ENCODE measurements around the gene GRIN2A. TPM values are rescaled to one million over a fixed set of nuclear protein-coding genes. Genes with fewer than 3 reads are reported as not detected.

Gene GRIN2A
- total and polyA plus RNA-seq, 2 donors (not counting 3 experiments of a cell fraction or from before 2014, with no cell fraction given) = not detected

GRCh38 chr16:9756434-9756833 lies 425.8 kb downstream of the GRIN2A start:
- H3K4me1 ChIP-seq (ENCODE audit: control insufficient read depth, extremely low read depth, insufficient read depth, low read length) = no peaks in the 10 kb centered on the region
- no TSS peak for BruUV-seq (replicated peaks)
- no peaks in the 10 kb centered on the region for H3K36me3 ChIP-seq (ENCODE audit: control insufficient read depth in 2 of 2, extremely low read depth in 1 of 2, insufficient read depth in 2 of 2, low read length in 2 of 2)
- no peak overlapping the region for H3K4me3 ChIP-seq (replicated peaks in 1 of 3; ENCODE audit: insufficient read depth in 1 of 3, low read depth in 1 of 3, low read length in 3 of 3)
- no peak overlapping the region for H3K27ac ChIP-seq (ENCODE audit: insufficient read depth, low read depth, low read length)
- H3K27me3 ChIP-seq (ENCODE audit: control insufficient read depth in 2 of 2, insufficient read depth in 2 of 2, low read length in 2 of 2) = no peaks in the 10 kb centered on the region
- no peaks in the 10 kb centered on the region for H4K20me1 ChIP-seq (replicated peaks; ENCODE audit: control insufficient read depth, extremely low read depth, insufficient read depth, low read length)
- no peak for TF ChIP-seq GATA2 (IDR thresholded peaks at IDR 0.05; ENCODE audit: insufficient read depth, insufficient read length, low read depth, low read length)
- no peak for TF ChIP-seq MYC (IDR thresholded peaks at IDR 0.05; ENCODE audit: low read depth, low read length)
- no peak for TF ChIP-seq JUN (IDR thresholded peaks at IDR 0.05; ENCODE audit: borderline replicate concordance, insufficient read depth, insufficient read length, low read depth)
- TF ChIP-seq MAX (IDR thresholded peaks at IDR 0.05; ENCODE audit: insufficient read depth, insufficient read length) = no peak
- TF ChIP-seq CTCF (IDR thresholded peaks at IDR 0.05; ENCODE audit: extremely low read depth in 1 of 2, insufficient read depth in 1 of 2, low read depth in 1 of 2, low read length in 2 of 2) = no peak
- no peak for TF ChIP-seq FOS (IDR thresholded peaks at IDR 0.05; ENCODE audit: borderline replicate concordance, insufficient read depth, low read length)
- no peak for TF ChIP-seq POLR2A (IDR thresholded peaks at IDR 0.05; ENCODE audit: low read depth, low read length)
- no peak for TF ChIP-seq EZH2 (IDR thresholded peaks at IDR 0.05; ENCODE audit: borderline replicate concordance, low read depth, low read length, severe bottlenecking)
- TF ChIP-seq POLR2AphosphoS5 (IDR thresholded peaks at IDR 0.05; ENCODE audit: insufficient read depth, low read depth, low read length) = no peak
- no peak overlapping the region for H3K9ac ChIP-seq (replicated peaks; ENCODE audit: extremely low read depth, insufficient read depth, low read length)
- no peaks in the 10 kb centered on the region for H3K9me1 ChIP-seq (replicated peaks; ENCODE audit: control insufficient read depth, extremely low read depth, insufficient read depth, low read length)
- H3K9me3 ChIP-seq (replicated peaks; ENCODE audit: control insufficient read depth, insufficient read depth, low read length) = no peaks in the 10 kb centered on the region
- H3K79me2 ChIP-seq (ENCODE audit: control insufficient read depth, insufficient read depth, low read length) = no peaks in the 10 kb centered on the region
- dilution Hi-C loops (cut with MboI; ENCODE audit: extremely low pct_ligation_motif_present, low sequenced_read_pairs) = no loop called here
- POLR2A ChIA-PET = no interaction called here
- no peak overlapping the region for H2AFZ ChIP-seq (ENCODE audit: low read depth, low read length)
- FAIRE-seq (no peak), DNase-seq (ENCODE audit: low read depth, low spot score) (no peak)
- intact Hi-C loops (cut with micrococcal nuclease) = no loop called here
- H3K4me2 ChIP-seq (ENCODE audit: insufficient read depth, low read length) = no peak overlapping the region
- CTCF ChIA-PET = no interaction called here
